GM19468 (cell line): Measurements from ENCODE around the gene GRIP2.

Experiments used
- ATAC-seq: cut with Tn5 transposase; IDR thresholded peaks from one replicate; pipeline ENCODE4 v1.9.1; 2021; ENCODE audit warnings: mild to moderate bottlenecking, moderate library complexity, moderate number of reproducible peaks; ENCODE audit not compliant: unreplicated experiment; ENCODE audit errors: extremely low read depth

The GRIP2 gene

GRCh38 chr3:14539742-14540491 lies at the start of gene GRIP2:
GRIP2 (minus strand) TSS chr3:14540342; CDS start chr3:14540308, 34 bp downstream.
- ATAC-seq, result no peak

GRCh38 chr3:14588425-14589112 lies 48.4 kb upstream of the GRIP2 start:
- no peak for ATAC-seq

GRCh38 chr3:14587740-14588360 lies 47.7 kb upstream of the GRIP2 start:
- no peak for ATAC-seq

- ATAC-seq, result no peak
These were observed 46.5 kb upstream of the GRIP2 start for GRCh38 chr3:14586611-14587010.

- no peak for ATAC-seq
These were observed 43.5 kb upstream of the GRIP2 start for GRCh38 chr3:14583548-14584091.

GRCh38 chr3:14582045-14582410 lies 41.9 kb upstream of the GRIP2 start:
- no peak for ATAC-seq

GRCh38 chr3:14581334-14582044 lies 41.3 kb upstream of the GRIP2 start:
- no peak for ATAC-seq

GRCh38 chr3:14577897-14578296 lies 37.8 kb upstream of the GRIP2 start:
- ATAC-seq, result no peak

GRCh38 chr3:14576163-14576562 lies 36.0 kb upstream of the GRIP2 start:
- no peak for ATAC-seq

GRCh38 chr3:14574183-14574582 lies 34.0 kb upstream of the GRIP2 start:
- no peak for ATAC-seq

GRCh38 chr3:14573706-14574105 lies 33.6 kb upstream of the GRIP2 start:
- no peak for ATAC-seq

GRCh38 chr3:14570864-14571263 lies 30.7 kb upstream of the GRIP2 start:
- ATAC-seq, result no peak

- ATAC-seq, result no peak
These were observed 29.9 kb upstream of the GRIP2 start for GRCh38 chr3:14570089-14570488.

GRCh38 chr3:14569474-14570000 lies 29.4 kb upstream of the GRIP2 start:
- ATAC-seq, result no peak

GRCh38 chr3:14568269-14568668 lies 28.1 kb upstream of the GRIP2 start:
- no peak for ATAC-seq

GRCh38 chr3:14566812-14567211 lies 26.7 kb upstream of the GRIP2 start:
- ATAC-seq, result no peak

- no peak for ATAC-seq
These were observed 25.9 kb upstream of the GRIP2 start for GRCh38 chr3:14565868-14566588.

- no peak for ATAC-seq
These were observed 24.6 kb upstream of the GRIP2 start for GRCh38 chr3:14564741-14565140.

GRCh38 chr3:14563946-14564539 lies 23.9 kb upstream of the GRIP2 start:
- ATAC-seq, result no peak
